SK-N-SH treated with all-trans-retinoic acid at 6 μM for 48 hours (cell line): ENCODE results near the gene TAL2.

ENCODE experiments used
- ATAC-seq: fragments of 200-7000 bp; cut with Tn5 transposase; 3 replicates; pipeline ENCODE4 v1.9.1; 2020; ENCODE audit warnings: mild to moderate bottlenecking, moderate library complexity
- ARNTL ChIP-seq: fragments of 450-650 bp; formaldehyde crosslinking; IDR thresholded peaks from 2 replicates; pipeline ENCODE4 v1.5.0; 2020; ENCODE audit warnings: low read depth, mild to moderate bottlenecking, moderate library complexity, borderline replicate concordance
- CSDC2 ChIP-seq: fragments of 250-450 bp; sonication (Bioruptor Pico); IDR thresholded peaks from 2 replicates; pipeline ENCODE4 v1.5.0; 2020; ENCODE audit warnings: mild to moderate bottlenecking, moderate library complexity
- CSRNP3 ChIP-seq: fragments of 250-450 bp; sonication (Bioruptor Pico); IDR thresholded peaks from 2 replicates; pipeline ENCODE4 v1.5.1; 2021; ENCODE audit warnings: mild to moderate bottlenecking, moderate library complexity
- ESRRG ChIP-seq: fragments of 250-450 bp; sonication (Bioruptor Pico); IDR thresholded peaks from 2 replicates; pipeline ENCODE4 v1.6.1; 2021; ENCODE audit warnings: mild to moderate bottlenecking
- GLIS3 ChIP-seq: fragments of 250-450 bp; sonication (Bioruptor Pico); IDR thresholded peaks from 2 replicates; pipeline ENCODE4 v1.5.0; 2020; ENCODE audit warnings: mild to moderate bottlenecking, moderate library complexity
- ISL1 ChIP-seq: fragments of 250-450 bp; sonication (Bioruptor Pico); IDR thresholded peaks from 2 replicates; pipeline ENCODE4 v2.1.2; 2022; ENCODE audit warnings: mild to moderate bottlenecking, moderate library complexity
- OSR1 ChIP-seq: fragments of 250-450 bp; sonication (Bioruptor Pico); IDR thresholded peaks from 2 replicates; pipeline ENCODE4 v1.8.0; 2022; ENCODE audit warnings: moderate library complexity, mild to moderate bottlenecking, inconsistent platforms
- PATZ1 ChIP-seq: fragments of 250-450 bp; sonication (Bioruptor Pico); IDR thresholded peaks from 2 replicates; pipeline ENCODE4 v1.8.0; 2020; ENCODE audit warnings: mild to moderate bottlenecking, moderate library complexity, borderline replicate concordance
- PPARA ChIP-seq: fragments of 250-450 bp; sonication (Bioruptor Pico); IDR thresholded peaks from 2 replicates; pipeline ENCODE4 v1.5.0; 2020; ENCODE audit warnings: mild to moderate bottlenecking, borderline replicate concordance
- RARB ChIP-seq: fragments of 250-450 bp; sonication (Bioruptor Pico); IDR thresholded peaks from 2 replicates; pipeline ENCODE4 v1.8.0; 2021; ENCODE audit warnings: mild to moderate bottlenecking, moderate library complexity
- TCF4 ChIP-seq: fragments of 250-450 bp; sonication (Bioruptor Pico); IDR thresholded peaks from 2 replicates; pipeline ENCODE4 v1.8.0; 2021; ENCODE audit warnings: mild to moderate bottlenecking, moderate library complexity, borderline replicate concordance
- TOX ChIP-seq: fragments of 250-450 bp; sonication (Bioruptor Pico); IDR thresholded peaks from 2 replicates; pipeline ENCODE4 v1.8.0; 2021; ENCODE audit warnings: mild to moderate bottlenecking, moderate library complexity, borderline replicate concordance
- TSHZ2 ChIP-seq: fragments of 250-450 bp; sonication (Bioruptor Pico); IDR thresholded peaks from 2 replicates; pipeline ENCODE4 v1.5.0; 2020; ENCODE audit warnings: mild to moderate bottlenecking, moderate library complexity
- ZC3H10 ChIP-seq: fragments of 250-450 bp; sonication (Bioruptor Pico); IDR thresholded peaks from 2 replicates; pipeline ENCODE4 v1.5.1; 2021; ENCODE audit warnings: mild to moderate bottlenecking, moderate library complexity
- ZFP3 ChIP-seq: fragments of 250-450 bp; sonication (Bioruptor Pico); IDR thresholded peaks from 2 replicates; pipeline ENCODE4 v1.5.0; 2020; ENCODE audit warnings: mild to moderate bottlenecking, moderate library complexity
- ZFP30 ChIP-seq: fragments of 450-650 bp; formaldehyde crosslinking; IDR thresholded peaks from 2 replicates; pipeline ENCODE4 v1.5.0; 2022; ENCODE audit warnings: mild to moderate bottlenecking, moderate library complexity
- ZNF565 ChIP-seq: fragments of 450-650 bp; formaldehyde crosslinking; conservative IDR thresholded peaks from 2 replicates; pipeline ENCODE4 v1.5.0; 2020; ENCODE audit warnings: low read depth, mild to moderate bottlenecking, moderate library complexity
- ZNF8 ChIP-seq: fragments of 450-650 bp; formaldehyde crosslinking; IDR thresholded peaks from 2 replicates; pipeline ENCODE4 v1.5.0; 2020; ENCODE audit warnings: mild to moderate bottlenecking, moderate library complexity
- TF ChIP-seq, protein P1 (sequence below): fragments of 250-450 bp; sonication (Bioruptor Pico); IDR thresholded peaks from 2 replicates; pipeline ENCODE4 v1.8.0; 2021; ENCODE audit warnings: low read depth, mild to moderate bottlenecking, moderate library complexity, borderline replicate concordance
- TF ChIP-seq, protein P2 (sequence below): fragments of 250-450 bp; sonication (Bioruptor Pico); IDR thresholded peaks from 2 replicates; pipeline ENCODE4 v1.5.1; 2020; ENCODE audit warnings: low read depth, mild to moderate bottlenecking, moderate library complexity

Gene TAL2

DNA sequence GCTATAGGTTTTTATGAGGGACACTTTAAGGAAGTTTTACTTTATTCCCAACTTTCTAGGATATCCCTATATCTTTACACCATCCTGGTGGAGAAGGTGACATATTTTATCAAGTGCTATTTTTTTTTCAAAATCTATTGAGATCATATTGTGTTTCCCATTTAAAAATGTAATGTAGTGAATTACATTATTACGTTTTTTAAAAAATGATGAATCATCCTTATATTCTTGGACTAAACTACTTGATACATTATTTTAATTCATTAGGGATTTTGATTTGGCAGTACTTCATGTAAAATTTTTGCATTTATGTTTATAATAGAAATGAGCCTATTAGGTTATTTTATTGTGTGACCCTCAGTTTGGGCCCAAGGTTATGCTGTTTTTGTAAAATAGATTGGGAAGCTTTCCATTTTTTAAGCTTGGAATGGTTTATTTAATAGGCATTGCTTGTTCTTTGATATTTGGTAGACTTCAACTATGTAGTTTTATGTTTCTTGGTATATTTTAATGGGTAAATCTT is 36.2 kb downstream of the TAL2 start (continued):
- no peak for TF ChIP-seq CSRNP3 (CRISPR knock-in tag)
- no peak for TF ChIP-seq TCF4 (CRISPR knock-in tag)
- no peak for TF ChIP-seq ISL1 (CRISPR knock-in tag)
- no peak for TF ChIP-seq PPARA (CRISPR knock-in tag)
- no peak for TF ChIP-seq GLIS3 (CRISPR knock-in tag)
- no peak for TF ChIP-seq ZFP30
- TF ChIP-seq ZC3H10: no peak
- TF ChIP-seq, all 23 proteins: peak for 0

- TF ChIP-seq GLIS3 (CRISPR knock-in tag) (no peak), CSDC2 (no peak), ZFP3 (CRISPR knock-in tag) (no peak), TCF4 (CRISPR knock-in tag) (no peak), PATZ1 (CRISPR knock-in tag) (no peak), TOX (CRISPR knock-in tag) (no peak), PPARA (CRISPR knock-in tag) (no peak), ZC3H10 (no peak), ZNF8 (CRISPR knock-in tag) (no peak), CSRNP3 (CRISPR knock-in tag) (no peak), ZNF565 (CRISPR knock-in tag) (no peak), TSHZ2 (CRISPR knock-in tag) (no peak), ZFP30 (no peak), ARNTL (CRISPR knock-in tag) (no peak), ISL1 (CRISPR knock-in tag) (no peak), ESRRG (no peak), RARB (CRISPR knock-in tag) (no peak), OSR1 (CRISPR knock-in tag) (no peak)
- TF ChIP-seq, protein P1, sequence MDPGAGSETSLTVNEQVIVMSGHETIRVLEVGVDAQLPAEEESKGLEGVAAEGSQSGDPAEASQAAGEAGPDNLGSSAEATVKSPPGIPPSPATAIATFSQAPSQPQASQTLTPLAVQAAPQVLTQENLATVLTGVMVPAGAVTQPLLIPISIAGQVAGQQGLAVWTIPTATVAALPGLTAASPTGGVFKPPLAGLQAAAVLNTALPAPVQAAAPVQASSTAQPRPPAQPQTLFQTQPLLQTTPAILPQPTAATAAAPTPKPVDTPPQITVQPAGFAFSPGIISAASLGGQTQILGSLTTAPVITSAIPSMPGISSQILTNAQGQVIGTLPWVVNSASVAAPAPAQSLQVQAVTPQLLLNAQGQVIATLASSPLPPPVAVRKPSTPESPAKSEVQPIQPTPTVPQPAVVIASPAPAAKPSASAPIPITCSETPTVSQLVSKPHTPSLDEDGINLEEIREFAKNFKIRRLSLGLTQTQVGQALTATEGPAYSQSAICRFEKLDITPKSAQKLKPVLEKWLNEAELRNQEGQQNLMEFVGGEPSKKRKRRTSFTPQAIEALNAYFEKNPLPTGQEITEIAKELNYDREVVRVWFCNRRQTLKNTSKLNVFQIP: no peak
- TF ChIP-seq, protein P2, sequence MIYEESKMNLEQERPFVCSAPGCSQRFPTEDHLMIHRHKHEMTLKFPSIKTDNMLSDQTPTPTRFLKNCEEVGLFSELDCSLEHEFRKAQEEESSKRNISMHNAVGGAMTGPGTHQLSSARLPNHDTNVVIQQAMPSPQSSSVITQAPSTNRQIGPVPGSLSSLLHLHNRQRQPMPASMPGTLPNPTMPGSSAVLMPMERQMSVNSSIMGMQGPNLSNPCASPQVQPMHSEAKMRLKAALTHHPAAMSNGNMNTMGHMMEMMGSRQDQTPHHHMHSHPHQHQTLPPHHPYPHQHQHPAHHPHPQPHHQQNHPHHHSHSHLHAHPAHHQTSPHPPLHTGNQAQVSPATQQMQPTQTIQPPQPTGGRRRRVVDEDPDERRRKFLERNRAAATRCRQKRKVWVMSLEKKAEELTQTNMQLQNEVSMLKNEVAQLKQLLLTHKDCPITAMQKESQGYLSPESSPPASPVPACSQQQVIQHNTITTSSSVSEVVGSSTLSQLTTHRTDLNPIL: no peak
- no peak for ATAC-seq
Measured at GRCh38 chr9:105700668-105701067, 38.4 kb downstream of the TAL2 start.

GRCh38 chr9:105701145-105701544 is 38.9 kb downstream of the TAL2 start:
- TF ChIP-seq RARB (CRISPR knock-in tag) (no peak), CSRNP3 (CRISPR knock-in tag) (no peak)
- ATAC-seq: no peak
